T-helper 1 cell treated with Interleukin-12 subunit alpha and Interleukin-12 subunit beta and Interleukin-4 antibody, amounts not matched to agents 30 ng/mL and 1 ng/mL, for 36 hours (primary cell): ENCODE measurements around the gene UBE2V1. TPM values are rescaled to one million over a fixed set of nuclear protein-coding genes. Genes with fewer than 3 reads are reported as not detected.
"Not testable (repeated sequence)": the region's sequence is repeated elsewhere in the genome, so short reads cannot be mapped to it uniquely, and the experiment has no call there.

Experiments used
- intact Hi-C: fragments of 100-400 bp; cut with micrococcal nuclease; formaldehyde crosslinking; loops from one replicate; pipeline ENCODE4 v1.15.1; 2024
- total RNA-seq: library from RNA; stranded (reverse); gene quantifications from 2 replicates; pipeline ENCODE4 v1.2.3, GENCODE V29; 2022

UBE2V1 gene
- total RNA-seq, 1 donor from 2014 or later = 148 TPM

DNA sequence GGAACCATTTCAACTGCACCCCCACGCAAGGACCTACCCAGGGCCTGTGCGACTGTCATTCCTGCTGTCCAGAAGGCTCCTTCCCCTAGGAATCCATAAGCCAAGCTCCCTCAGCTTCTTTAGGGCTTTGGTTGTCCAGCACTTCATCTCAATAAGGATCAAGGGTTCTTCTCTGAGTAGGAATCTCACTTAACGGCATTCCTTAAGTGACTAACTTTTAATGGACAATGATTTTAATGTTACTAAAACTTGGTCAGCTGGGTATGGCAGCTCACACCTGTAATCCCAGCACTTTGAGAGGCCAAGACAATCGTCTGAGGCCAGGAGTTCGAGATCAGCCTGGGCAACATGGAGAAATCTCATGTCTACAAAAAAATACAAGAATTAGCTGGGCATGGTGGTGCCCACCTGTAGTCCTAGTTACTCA lies 13.4 kb downstream of the UBE2V1 start:
- intact Hi-C loops = no loop called here

DNA sequence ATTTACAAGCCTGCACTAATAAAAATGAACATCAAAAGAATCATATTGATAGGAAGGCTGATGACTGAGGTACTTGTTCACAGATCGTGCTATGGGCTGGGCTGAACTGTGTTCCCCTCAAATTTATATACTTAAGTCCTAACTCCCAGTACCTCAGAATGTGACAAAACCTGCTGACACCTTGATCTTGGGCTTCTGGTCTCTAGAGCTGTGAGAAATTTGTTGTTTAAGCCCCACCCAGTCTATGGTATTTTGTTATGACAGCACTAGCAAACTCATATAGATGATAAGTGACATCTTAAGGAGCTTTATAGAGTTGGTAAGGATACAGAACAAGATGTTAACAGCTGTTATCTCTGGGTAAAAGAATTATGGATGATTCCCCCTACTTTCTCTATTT lies 13.8 kb downstream of the UBE2V1 start:
- intact Hi-C loops = no loop called here

DNA sequence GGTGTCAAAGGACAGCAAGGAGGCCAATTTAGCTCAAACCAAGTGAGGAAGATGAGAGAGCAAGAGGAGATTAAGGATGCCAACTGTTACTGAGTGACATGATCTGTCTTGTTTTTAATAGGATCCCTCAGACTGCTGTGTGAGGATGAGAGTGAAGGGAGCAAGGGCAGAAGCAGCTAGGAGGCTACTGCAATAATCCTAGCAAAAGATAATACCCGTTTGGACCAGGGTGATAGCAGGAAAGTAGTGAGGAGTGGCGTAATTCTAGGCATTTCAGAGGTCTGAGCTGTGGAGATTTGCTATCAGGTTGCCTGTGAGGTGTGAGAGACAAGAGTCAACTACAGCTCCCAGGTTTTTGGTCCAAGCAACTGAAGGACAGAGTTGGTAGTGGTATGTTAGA lies 14.7 kb downstream of the UBE2V1 start:
- intact Hi-C loops = no loop called here

DNA sequence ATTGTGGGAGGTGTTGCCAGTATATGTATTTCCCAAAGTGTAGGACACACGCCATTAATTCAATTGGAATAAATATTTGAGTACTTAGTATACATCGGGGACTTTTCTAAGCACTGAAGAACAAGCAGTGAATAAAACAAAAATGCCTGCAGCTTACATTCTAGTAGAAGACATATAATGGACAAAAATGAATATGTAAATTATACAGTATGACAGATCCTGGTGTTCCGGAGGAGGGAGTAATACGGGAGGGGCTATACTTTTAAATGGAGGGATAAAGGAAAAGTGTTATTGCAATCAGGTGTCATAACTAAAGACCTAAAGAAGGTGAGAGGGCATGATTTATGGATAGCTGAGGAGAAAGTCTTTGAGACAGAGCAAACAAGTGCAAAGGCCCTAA lies 15.1 kb downstream of the UBE2V1 start:
- intact Hi-C loops = no loop called here

DNA sequence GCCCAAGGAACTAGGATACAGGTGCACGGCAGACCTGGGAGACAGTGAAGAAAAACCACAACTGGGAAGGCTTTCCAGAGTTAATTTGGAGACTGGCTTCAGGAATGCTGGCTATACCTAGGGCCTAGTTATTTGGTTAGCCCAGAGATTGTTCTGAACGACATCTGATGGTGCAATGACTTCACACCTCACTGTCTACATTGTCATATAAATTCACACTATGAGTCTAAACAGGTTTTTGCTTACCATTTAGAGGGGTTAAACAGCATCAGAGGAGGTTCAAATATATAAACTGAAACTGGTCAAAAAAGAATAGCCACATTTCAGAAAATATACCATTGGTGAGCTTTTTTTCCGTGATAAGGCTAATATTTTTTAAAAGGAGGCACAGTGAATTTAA lies 16.7 kb downstream of the UBE2V1 start:
- intact Hi-C loops = no loop called here

DNA sequence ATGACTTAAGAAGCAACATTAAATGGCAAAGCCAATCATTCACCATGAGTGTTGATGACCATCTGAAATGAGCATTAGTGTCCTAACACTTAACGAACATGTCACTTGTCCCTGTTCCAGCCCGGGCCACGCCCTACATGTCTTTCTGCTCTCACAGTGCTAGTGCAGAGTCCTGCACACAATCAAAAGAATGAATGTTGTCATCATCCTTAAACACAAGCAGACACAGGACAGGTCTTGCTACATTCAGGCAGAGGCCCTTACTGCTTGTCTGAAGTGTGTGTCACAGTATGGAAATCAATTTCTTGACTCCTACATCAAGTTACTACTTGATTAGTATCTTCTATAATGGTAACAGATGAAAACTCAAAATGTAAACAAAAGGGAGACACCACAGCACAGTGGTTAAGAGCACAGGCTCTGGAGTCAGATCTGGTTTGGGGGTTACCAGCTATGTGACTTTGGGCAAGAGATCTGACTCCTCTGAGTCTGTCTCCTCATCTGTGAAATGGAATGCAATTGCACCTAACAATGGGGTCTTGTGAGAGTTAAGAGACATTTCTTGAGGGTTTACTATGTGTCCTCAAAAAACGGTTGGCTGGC lies 17.4 kb downstream of the UBE2V1 start:
- intact Hi-C loops = no loop called here

DNA sequence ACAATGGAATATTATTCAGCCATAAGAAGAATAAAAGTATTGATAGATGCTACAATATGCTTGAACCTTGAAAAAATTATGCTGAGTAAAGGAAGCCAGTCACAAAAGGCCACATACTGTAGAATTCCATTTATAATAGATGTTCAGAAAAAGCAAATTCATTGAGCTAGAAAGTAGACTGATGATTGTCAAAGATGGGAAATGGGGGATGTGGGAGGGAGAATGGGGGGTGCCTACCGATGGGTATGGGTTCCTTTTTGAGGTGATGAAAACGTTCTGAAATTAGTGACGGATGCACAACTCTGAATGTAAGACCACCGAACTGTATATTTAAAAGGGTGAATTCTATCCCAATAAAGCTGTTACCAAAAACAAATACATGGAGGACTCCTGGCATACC lies 18.4 kb downstream of the UBE2V1 start:
- intact Hi-C loops = no loop called here

DNA sequence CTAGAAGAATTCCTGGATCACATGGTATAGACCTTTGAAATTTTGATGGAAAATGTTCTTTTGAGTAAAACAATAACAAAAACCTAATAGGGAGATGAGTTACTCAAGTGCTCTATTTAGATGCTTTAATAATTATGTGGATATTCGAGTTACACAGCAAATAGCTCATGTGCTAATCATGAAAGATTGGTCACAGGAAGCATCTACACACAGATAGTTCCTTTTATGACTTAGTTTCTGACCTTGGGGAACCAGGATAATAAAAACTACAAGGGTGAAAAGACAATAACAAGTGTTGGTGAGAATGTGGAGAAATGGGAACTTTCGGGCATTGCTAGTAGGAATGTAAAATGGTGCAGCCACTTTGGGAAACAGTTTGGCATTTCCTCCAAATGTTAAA lies 19.7 kb downstream of the UBE2V1 start:
- intact Hi-C loops = no loop called here

DNA sequence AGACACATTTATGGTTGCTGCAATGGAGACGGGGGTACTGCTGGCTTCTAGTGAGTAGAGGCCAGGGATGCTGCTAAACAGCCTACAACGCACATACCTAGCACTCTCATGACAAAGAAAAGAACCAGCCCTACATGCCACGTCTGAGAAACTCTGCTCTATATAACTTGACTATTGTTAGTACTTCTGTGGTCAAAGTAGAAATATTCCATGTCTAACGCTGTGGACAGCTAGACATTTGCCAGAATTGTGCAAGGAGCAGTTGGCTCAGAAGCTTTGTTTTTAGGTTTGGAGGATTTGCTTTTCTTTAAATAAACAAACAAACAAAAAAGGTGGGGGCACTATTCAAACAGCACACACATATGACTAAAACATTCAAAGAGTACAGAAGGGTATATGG lies 20.5 kb downstream of the UBE2V1 start:
- intact Hi-C loops = no loop called here

DNA sequence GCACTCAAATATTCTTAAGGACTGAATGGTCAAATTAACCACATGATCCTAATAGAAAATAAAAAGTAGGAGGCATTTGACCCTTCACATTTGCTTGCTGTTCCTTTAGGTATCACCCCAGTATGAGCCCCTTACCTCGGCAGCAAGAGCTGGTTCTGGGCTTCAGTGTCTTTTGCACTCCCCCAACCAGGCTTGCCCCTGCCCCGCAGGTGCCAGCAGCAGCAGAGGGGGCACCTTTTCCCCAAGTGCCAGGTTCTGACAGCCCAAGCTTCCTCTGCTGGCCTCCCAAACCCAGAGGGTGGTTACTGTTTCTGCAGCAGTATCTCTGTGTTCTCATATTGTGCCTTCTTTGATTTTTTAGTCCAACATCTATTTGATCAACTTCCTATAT lies 23.2 kb downstream of the UBE2V1 start:
- intact Hi-C loops = no loop called here

DNA sequence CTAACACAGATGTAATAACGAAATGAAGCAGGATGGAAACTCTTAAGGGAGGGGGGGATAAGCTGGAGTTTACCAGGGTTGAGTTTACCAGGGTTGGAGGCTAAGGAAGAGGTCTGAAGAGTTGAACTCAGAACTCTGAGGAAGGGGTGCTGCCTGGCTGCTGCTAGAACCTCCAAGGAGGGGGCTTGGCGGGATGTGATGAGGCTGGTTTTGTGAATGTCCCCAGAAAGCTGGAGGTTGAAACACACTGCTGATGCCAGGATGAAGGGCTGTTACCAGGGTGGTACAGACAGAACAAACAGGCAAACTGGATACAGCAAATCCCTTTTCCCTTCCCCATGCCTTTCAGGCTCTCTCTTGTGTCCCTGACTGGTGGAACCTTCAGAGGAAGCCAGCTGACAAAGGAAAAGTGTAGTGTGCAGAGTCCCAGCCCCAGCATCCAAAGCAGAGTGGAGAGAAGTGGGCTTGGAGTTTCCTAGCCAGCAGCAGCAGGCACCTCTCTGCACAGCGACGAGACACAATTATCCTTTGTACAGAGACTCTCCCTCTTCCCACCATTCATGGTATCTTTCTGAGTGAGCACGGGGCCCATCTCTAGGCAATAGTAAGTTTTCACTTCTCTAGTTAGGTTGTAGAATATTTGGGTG lies 23.7 kb downstream of the UBE2V1 start:
- intact Hi-C loops = no loop called here

DNA sequence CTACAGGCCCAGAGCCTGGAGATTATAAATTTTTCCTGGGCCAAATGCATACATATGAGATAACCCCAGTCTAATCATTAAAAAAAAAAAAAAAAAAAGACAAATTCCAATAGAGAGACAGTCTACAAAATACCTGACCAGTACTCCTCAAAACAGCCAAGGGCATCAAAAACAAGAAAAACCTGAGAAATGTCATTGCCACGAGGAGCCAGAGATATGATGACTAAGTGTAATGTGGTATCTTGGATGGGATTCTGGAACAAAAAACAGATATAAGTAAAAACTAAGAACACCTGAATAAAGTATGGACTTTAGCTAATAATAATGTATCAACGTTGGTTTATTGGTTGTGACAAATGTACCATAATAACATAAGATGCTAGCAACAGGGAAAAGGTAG lies 24.9 kb downstream of the UBE2V1 start:
- intact Hi-C loops = no loop called here

DNA sequence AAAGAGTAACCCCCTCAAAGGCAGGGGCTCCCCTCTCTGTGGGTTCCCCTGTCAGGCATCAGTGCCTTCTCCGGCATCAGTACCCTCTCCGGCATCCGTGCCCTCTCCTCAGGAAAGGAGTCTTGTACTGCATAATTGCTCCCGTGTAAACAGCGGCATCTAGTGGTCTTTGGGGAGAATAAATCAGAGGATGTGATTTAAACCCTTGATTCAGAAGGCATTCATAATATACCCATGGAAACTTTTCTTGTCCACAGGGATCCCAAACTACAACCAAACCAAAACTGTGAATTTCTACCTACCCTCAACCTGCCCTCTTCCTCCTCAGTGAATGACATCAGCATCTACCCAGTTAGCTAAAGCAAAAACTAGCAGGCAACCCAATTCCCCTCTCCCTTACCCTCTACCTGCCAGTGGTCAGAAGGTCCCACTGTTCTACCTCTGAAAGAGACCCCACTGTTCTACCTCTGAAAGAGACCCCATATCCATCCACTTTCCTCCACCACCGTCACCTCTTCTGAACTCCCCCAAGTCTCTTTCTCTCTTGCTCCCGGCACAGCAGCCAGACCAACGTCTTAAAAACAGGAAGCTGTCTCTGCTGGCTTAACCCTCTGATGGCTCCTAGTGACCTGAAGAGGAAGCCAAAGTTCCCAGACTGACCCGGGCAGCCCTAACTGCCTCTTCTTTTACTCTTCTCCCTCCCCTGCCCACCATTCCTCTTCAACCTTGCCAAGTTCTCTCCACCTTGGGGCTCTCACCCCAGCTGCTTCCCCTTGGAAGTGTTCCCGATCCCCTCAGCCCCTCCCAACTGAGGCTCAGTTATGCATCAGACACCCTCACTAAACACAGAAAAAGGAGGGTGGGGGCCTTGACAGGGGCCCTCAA lies 27.2 kb downstream of the UBE2V1 start:
- intact Hi-C loops = loop anchor here (1.0 kb wide), 3 partner anchors 14 to 106 kb away; no protein-coding TSS in a partner anchor

DNA sequence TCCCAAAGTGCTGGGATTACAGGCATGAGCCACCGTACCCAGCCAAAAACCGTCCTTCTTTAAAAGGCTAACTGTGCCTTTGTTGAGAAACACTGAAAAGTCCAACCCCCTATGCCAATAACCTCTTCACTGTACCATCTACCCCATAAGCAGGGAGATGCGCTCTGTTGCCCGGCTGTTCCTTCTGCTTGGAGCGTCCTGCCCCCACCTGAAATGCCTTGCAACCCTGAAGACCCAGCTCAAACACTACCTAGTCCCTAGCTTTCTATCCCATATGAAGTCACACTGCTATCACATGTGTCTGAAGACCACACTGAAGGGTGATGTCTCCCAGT lies 27.8 kb downstream of the UBE2V1 start:
- intact Hi-C loops = loop anchor here (1.0 kb wide), 3 partner anchors 14 to 106 kb away; no protein-coding TSS in a partner anchor

DNA sequence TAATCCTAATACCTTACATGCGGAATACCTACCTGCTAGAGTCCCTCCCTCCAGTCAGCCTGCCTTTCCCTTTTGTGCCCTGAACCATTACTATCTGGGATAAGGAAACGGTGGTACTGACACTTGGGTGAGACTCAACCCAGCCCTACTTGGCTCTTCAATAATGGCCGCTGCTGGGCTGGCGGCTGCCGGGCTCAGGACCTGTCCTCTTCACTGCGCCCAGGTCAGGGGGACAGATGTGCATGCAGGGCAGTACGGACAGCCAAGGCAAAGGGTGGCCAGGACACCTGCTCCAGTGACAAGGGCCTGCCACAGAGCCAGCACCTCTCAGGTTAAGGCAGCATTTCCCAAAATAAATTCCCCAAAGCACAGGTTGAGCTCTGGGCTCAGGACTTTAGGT lies 29.9 kb downstream of the UBE2V1 start:
- intact Hi-C loops = no loop called here

DNA sequence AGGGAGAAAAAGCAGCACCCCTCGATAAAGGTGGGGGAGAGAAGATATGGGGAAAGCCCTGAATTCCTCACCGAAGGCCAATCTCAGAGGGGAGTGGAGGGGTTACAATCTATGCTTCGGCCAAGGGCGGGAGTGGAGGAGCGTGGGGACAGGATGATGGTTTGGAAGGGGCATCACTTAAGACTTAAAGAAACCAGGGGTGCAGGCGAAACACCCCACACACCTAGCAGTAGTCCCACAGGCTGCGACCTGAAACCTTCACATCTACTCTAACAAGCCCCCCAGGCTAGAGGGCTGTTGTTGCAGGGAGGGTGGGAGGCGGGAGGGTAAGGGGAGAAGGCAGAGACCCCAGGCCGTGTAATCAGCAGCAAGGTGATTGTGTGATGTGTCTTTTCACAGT lies 30.9 kb downstream of the UBE2V1 start:
- intact Hi-C loops = not testable (repeated sequence)

DNA sequence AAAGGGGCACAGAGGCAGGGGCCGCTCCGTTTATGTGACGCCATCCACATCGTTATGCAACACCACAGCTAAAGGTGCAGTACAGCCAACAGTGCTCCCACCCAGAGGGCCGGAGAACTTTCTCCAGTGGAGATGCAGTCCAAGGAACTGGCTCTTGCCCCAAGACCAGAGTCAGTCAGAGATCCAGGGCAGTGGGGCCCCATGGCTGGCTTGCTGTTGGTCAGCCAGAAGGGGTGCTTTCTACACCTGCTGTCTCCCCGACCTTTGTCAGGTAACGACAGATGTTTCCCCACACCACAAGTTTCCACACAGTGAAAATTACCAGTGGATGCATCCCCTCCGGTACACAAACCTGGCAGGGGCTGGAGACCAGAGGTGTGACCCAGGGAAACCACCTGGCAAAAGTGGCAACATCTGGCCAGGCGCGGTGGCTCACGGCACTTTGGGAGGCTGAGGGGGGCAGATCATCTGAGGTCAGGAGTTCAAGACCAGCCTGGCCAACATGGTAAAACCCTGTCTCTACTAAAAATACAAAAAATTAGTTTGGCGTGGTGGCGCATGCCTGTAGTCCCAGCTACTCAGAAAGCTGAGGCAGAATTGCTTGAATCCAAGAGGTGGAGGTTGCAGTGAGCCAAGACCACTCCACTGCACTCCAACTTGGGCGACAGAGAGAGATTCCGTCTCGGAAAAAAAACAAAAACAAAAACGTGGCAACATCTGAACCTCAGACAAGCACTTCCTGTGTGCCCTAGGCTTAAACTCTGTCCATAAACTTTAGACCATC lies 34.9 kb downstream of the UBE2V1 start:
- intact Hi-C loops = no loop called here

DNA sequence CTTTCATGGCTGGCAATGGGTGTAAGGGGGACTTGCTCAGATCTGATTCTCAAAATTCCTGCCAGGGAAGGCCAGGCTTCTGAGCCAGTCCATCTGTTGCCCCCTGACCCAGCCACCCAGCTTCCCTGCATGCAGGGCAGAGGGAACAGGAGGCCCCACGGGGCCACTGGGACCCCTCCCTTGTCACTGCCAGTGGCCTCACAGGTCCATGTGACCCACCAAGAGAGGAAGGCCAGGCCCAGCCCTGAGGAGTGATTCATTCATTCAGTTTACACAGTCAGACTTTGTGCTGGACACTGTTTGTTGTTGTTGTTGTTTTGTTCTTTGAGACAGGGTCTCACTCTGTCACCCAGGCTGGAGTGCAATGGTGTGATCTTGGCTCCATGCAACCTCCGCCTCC lies 39.5 kb downstream of the UBE2V1 start:
- intact Hi-C loops = no loop called here

DNA sequence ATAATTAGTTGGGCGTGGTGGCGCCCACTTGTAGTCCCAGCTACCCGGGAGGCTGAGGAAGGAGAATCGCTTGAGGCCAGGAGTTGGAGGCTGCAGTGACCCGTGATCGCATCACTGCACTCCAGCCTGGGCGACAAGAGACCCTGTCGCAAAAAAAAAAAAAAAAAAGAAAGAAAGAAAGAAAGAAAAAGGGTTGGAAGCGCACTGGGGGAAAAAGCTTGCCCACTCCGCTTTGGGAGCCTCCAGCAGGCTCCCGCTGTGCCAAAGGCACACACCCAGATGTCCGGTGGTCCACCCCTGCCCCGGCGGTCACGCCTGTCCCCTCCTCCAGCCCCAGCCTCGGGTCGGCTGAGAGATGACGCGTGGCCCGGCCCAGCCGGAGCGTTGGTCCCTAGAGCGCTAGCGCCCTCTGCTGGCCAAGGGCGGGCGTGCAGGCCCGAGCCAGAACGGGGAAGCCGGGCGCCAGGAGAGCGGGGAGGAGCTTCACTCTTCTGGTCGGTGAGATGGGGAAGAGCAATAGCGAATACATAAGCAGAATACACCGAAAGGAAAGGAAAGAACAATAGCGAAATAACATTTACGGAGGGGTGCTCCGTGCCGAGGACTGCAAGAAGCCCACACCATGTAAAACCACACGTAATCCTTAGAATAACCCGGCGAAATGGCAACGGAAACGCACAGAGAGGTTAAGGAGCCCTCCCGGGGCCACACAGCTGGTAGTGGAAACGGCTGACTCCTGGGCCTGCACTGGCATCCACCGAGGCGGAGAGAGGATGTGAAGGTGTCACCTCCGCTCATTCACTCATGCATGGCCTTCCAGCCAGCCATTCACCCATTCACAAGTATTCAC lies 41.7 kb downstream of the UBE2V1 start:
- intact Hi-C loops = loop anchor here (1.0 to 2.0 kb wide), 6 partner anchors 14 to 460 kb away; partner anchors contain the start of gene SNAI1

DNA sequence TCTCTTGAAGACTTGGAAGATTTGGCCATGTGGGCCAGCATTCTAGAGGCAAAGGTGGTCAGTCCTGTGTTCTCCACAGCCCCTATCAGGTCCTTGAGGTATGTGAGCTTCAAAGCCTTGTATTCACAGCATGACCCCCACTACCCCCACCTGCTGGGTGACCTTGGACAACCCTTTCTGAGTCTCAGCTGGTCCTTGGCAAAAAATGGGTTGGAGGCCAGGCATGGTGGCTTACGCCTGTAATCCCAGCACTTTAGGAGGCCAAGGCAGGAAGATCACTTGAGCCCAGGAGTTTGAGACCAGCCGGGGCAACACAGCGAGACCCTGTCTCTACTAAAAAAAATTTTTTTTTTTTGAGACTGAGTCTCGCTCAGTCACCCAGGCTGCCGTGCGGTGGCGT lies 42.6 kb downstream of the UBE2V1 start:
- intact Hi-C loops = loop anchor here (2.0 kb wide), 1 partner anchor 92 kb away; no protein-coding TSS in a partner anchor
